DND-41 (cell line): ENCODE data around the gene SPATA46.

Experiments used
- CTCF ChIP-seq: IDR thresholded peaks from 2 replicates; pipeline ENCODE4 v1.5.1; 2012; ENCODE audit warnings: borderline replicate concordance, low read length, moderate library complexity, mild to moderate bottlenecking; ENCODE audit not compliant: poor library complexity, severe bottlenecking; ENCODE audit errors: extremely low read depth
- EZH2 ChIP-seq: IDR thresholded peaks from 3 replicates; pipeline ENCODE4 v1.6.1; 2012; ENCODE audit warnings: borderline replicate concordance, low read depth, mild to moderate bottlenecking, moderate library complexity, low read length, inconsistent platforms; ENCODE audit not compliant: severe bottlenecking

- TF ChIP-seq CTCF = no peak
- TF ChIP-seq EZH2 = no peak
Measured at GRCh38 chr1:162384116-162384515, 7.5 kb upstream of the SPATA46 start.
